ENCODE data around the gene SH2D5.

The SH2D5 gene

DNA sequence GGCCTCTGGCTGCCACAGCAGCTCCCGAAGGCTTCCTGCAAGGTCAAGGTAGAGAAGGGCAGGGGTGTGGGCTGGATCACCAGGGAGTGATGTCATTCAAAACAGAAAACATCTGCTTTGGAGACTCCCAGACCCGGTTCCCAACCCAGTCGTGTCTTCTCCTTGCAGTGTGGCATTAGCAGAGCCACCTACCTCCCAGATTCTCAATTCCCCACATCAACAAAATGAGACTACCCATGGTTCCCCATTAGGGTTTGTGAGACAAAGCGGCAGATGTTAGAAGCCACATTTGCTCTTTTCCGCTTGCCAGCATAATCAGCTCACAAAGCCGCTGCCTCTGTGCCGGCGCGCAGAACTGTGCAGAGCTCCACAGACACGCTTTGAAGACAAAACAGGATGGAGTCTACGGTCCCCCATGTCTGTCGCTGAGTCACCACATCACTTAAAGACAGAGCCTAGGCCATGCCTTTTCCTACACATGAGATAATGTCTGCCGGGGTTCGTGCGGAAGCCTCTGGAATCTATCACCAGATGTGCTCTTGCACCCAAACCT is 27.2 kb downstream of the SH2D5 start:
- POLR2A ChIA-PET, result interaction anchor here (0.6 kb wide), 1 partner anchor 312 kb away, joined by 3 read pairs; no protein-coding TSS in a partner anchor
- Histone ChIP-seq H3K4me3 (ENCODE audit: low read depth, low read length) (no peak overlapping the region), H3K9me3 (ENCODE audit: control insufficient read depth, insufficient read depth, low read depth, low read length) (no peaks in the 10 kb centered on the region), H3K27ac (ENCODE audit: extremely low read depth, low read depth, low read length) (no peak overlapping the region), H3K4me1 (ENCODE audit: control insufficient read depth, insufficient read depth, low read length) (no peaks in the 10 kb centered on the region), H3K36me3 (ENCODE audit: control insufficient read depth in 2 of 2, insufficient read depth in 1 of 2, low read length in 2 of 2) (peaks cover 0 to 12% of the 10 kb centered on the region in 2 experiments; a peak in 1 of 3 replicates)
- CTCF ChIA-PET, result no interaction called here
- TF ChIP-seq ZNF600 (tag by site-specific recombination; IDR thresholded peaks at IDR 0.05) (0 out of 2 replicates have a peak, but pooled peaks have one; percentile 21), ZBTB17 (tag by site-specific recombination; IDR thresholded peaks at IDR 0.05) (no peak)

GRCh38 chr1:20704390-20705202 is 27.9 kb downstream of the SH2D5 start:
- POLR2A ChIA-PET, result interaction anchor here (0.6 kb wide), 1 partner anchor 313 kb away, joined by 3 read pairs; no protein-coding TSS in a partner anchor
- H3K36me3 ChIP-seq (ENCODE audit: control insufficient read depth in 2 of 2, insufficient read depth in 1 of 2, low read length in 2 of 2), result peaks cover 0 to 12% of the 10 kb centered on the region in 2 experiments; a peak in 1 of 3 replicates
- no peak overlapping the region for H3K4me3 ChIP-seq (ENCODE audit: low read depth, low read length)
- H3K4me1 ChIP-seq (ENCODE audit: control insufficient read depth, insufficient read depth, low read length), result no peaks in the 10 kb centered on the region
- no peak for TF ChIP-seq ZNF335 (tag by site-specific recombination; conservative IDR thresholded peaks at IDR 0.05)
- TF ChIP-seq ZNF37A (tag by site-specific recombination; IDR thresholded peaks at IDR 0.05), result no peak
- no peak for TF ChIP-seq ZNF548 (tag by site-specific recombination; IDR thresholded peaks at IDR 0.05)
- peak; percentile 75 for TF ChIP-seq SCRT2 (tag by site-specific recombination; IDR thresholded peaks at IDR 0.05)
- no peak for TF ChIP-seq ZNF529 (tag by site-specific recombination; IDR thresholded peaks at IDR 0.05; ENCODE audit: insufficient replicate concordance)
- 0 out of 2 replicates have a peak, but pooled peaks have one; percentile 45 for TF ChIP-seq SCRT1 (tag by site-specific recombination; IDR thresholded peaks at IDR 0.05; ENCODE audit: borderline replicate concordance)
- no peak for TF ChIP-seq ZNF776 (tag by site-specific recombination; IDR thresholded peaks at IDR 0.05; ENCODE audit: borderline replicate concordance)
- TF ChIP-seq ZNF473 (tag by site-specific recombination; IDR thresholded peaks at IDR 0.05), result no peak
- TF ChIP-seq, protein P1, sequence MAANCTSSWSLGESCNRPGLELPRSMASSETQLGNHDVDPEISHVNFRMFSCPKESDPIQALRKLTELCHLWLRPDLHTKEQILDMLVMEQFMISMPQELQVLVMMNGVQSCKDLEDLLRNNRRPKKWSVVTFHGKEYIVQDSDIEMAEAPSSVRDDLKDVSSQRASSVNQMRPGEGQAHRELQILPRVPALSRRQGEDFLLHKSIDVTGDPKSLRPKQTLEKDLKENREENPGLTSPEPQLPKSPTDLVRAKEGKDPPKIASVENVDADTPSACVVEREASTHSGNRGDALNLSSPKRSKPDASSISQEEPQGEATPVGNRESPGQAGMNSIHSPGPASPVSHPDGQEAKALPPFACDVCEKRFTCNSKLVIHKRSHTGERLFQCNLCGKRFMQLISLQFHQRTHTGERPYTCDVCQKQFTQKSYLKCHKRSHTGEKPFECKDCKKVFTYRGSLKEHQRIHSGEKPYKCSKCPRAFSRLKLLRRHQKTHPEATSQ (tag by site-specific recombination; IDR thresholded peaks at IDR 0.05), result no peak
- TF ChIP-seq, protein P2, sequence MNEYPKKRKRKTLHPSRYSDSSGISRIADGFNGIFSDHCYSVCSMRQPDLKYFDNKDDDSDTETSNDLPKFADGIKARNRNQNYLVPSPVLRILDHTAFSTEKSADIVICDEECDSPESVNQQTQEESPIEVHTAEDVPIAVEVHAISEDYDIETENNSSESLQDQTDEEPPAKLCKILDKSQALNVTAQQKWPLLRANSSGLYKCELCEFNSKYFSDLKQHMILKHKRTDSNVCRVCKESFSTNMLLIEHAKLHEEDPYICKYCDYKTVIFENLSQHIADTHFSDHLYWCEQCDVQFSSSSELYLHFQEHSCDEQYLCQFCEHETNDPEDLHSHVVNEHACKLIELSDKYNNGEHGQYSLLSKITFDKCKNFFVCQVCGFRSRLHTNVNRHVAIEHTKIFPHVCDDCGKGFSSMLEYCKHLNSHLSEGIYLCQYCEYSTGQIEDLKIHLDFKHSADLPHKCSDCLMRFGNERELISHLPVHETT (tag by site-specific recombination; IDR thresholded peaks at IDR 0.05), result no peak
- CTCF ChIA-PET, result interaction anchor here (0.6 kb wide), 1 partner anchor 183 kb away, joined by 3 read pairs; no protein-coding TSS in a partner anchor
- no peak overlapping the region for H3K27ac ChIP-seq (ENCODE audit: extremely low read depth, low read depth, low read length)
- H3K9me3 ChIP-seq (ENCODE audit: control insufficient read depth, insufficient read depth, low read depth, low read length), result no peaks in the 10 kb centered on the region

- CTCF ChIA-PET, result interaction anchor here (0.7 to 1.1 kb wide), 2 partner anchors 52 to 83 kb away, joined by 3 read pairs; no protein-coding TSS in a partner anchor
- H3K4me1 ChIP-seq (ENCODE audit: control insufficient read depth, insufficient read depth, low read length), result no peaks in the 10 kb centered on the region
Observed at GRCh38 chr1:20703124-20703756, 29.3 kb downstream of the SH2D5 start.

More at GRCh38 chr1:20703124-20703756, 29.3 kb downstream of the SH2D5 start:
- H3K27ac ChIP-seq (ENCODE audit: extremely low read depth, low read depth, low read length), result no peak overlapping the region
- H3K4me3 ChIP-seq (ENCODE audit: low read depth, low read length), result no peak overlapping the region
- H3K36me3 ChIP-seq (ENCODE audit: control insufficient read depth in 2 of 2, insufficient read depth in 1 of 2, low read length in 2 of 2), result peaks cover 0 to 9% of the 10 kb centered on the region in 2 experiments; a peak in 1 of 3 replicates
- peak; percentile 99 for TF ChIP-seq EGR2 (tag by site-specific recombination; IDR thresholded peaks at IDR 0.05; ENCODE audit: low read depth)
- TF ChIP-seq ZBTB17 (tag by site-specific recombination; IDR thresholded peaks at IDR 0.05), result peak; percentile 98
- TF ChIP-seq ZNF621 (tag by site-specific recombination; IDR thresholded peaks at IDR 0.05), result no peak
- TF ChIP-seq ZNF223 (tag by site-specific recombination; IDR thresholded peaks at IDR 0.05), result no peak
- TF ChIP-seq ZNF366 (tag by site-specific recombination; conservative IDR thresholded peaks at IDR 0.05), result peak; percentile 100
- no peak for TF ChIP-seq ZEB2 (tag by site-specific recombination; IDR thresholded peaks at IDR 0.05)
- TF ChIP-seq, protein P3, sequence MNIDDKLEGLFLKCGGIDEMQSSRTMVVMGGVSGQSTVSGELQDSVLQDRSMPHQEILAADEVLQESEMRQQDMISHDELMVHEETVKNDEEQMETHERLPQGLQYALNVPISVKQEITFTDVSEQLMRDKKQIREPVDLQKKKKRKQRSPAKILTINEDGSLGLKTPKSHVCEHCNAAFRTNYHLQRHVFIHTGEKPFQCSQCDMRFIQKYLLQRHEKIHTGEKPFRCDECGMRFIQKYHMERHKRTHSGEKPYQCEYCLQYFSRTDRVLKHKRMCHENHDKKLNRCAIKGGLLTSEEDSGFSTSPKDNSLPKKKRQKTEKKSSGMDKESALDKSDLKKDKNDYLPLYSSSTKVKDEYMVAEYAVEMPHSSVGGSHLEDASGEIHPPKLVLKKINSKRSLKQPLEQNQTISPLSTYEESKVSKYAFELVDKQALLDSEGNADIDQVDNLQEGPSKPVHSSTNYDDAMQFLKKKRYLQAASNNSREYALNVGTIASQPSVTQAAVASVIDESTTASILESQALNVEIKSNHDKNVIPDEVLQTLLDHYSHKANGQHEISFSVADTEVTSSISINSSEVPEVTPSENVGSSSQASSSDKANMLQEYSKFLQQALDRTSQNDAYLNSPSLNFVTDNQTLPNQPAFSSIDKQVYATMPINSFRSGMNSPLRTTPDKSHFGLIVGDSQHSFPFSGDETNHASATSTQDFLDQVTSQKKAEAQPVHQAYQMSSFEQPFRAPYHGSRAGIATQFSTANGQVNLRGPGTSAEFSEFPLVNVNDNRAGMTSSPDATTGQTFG (tag by site-specific recombination; IDR thresholded peaks at IDR 0.05; ENCODE audit: borderline replicate concordance), result 0 out of 2 replicates have a peak, but pooled peaks have one; percentile 44
- no peak for TF ChIP-seq ZNF302 (tag by site-specific recombination; IDR thresholded peaks at IDR 0.05; ENCODE audit: low read depth)
- peak; percentile 93 for TF ChIP-seq ZFHX2 (tag by site-specific recombination; conservative IDR thresholded peaks at IDR 0.05)
- TF ChIP-seq ZNF311 (tag by site-specific recombination; IDR thresholded peaks at IDR 0.05; ENCODE audit: borderline replicate concordance), result no peak
- POLR2A ChIA-PET, result no interaction called here
- H3K9me3 ChIP-seq (ENCODE audit: control insufficient read depth, insufficient read depth, low read depth, low read length), result no peaks in the 10 kb centered on the region
